Measurements from ENCODE around the gene DCAF4L1. TPM values are rescaled to one million over a fixed set of nuclear protein-coding genes. Genes with fewer than 3 reads are reported as not detected.

The DCAF4L1 gene
- total and polyA plus RNA-seq, 2 donors: 0.09 to 0.32 TPM

DNA sequence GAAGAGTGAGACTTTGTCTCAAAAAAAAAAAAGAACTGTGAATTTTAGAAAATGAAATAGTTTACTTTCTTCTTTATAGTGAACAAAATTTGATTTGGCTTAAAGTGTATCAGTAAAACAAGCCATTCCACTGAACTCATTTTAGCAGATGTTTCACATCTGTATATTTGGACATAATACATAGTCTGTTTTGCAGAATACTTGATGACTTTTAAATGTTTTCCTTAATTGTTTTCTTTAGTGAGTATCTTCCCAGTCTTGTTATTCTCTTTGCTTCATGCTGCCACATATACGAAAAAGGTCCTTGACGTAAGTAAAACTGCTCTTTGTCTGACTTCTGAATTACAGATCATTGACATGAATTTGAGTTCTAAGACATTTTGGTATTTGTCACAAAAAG, 38.0 kb upstream of the DCAF4L1 start:
- Histone ChIP-seq H3K27ac (ENCODE audit: low read depth in 1 of 2, low read length in 1 of 2) (no peak overlapping the region), H3K4me3 (ENCODE audit: low read length in 2 of 2) (no peak overlapping the region), H3K27me3 (ENCODE audit: control insufficient read depth in 2 of 2, insufficient read depth in 1 of 2, low read length in 1 of 2) (no peaks in the 10 kb centered on the region), H3K9me3 (ENCODE audit: control insufficient read depth in 2 of 2, insufficient read depth in 1 of 2, low read length in 1 of 2) (no peaks in the 10 kb centered on the region), H3K4me1 (ENCODE audit: control insufficient read depth in 2 of 2, insufficient read depth in 2 of 2, low read length in 2 of 2) (no peaks in the 10 kb centered on the region), H3K36me3 (ENCODE audit: control insufficient read depth in 2 of 2, insufficient read depth in 2 of 2, low read length in 1 of 2) (peaks cover 3 to 24% of the 10 kb centered on the region in 2 donors)
- no peak for DNase-seq (ENCODE audit: low read depth in 6 of 9, low spot score in 9 of 9)
- over 99% methylated on average over 2 of the region's 2 CpGs for WGBS

DNA sequence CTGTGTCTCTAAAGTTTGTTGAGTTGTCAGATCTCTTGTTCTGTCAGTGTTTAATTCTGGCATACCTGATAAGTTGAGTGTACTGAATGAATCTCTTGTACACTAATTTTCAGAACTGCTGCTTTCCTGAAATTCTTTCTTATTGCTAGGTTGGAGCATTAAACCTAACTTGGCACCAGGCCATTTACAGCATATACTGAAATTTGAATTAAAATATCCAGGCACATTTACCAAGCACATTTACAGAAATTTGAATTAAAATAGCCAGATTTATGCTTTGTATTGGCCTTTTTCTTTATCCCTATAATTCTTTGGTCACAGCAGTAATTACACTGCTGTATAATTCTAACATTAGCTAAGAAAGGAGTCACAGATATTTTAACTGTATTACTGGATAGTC, 37.5 kb upstream of the DCAF4L1 start:
- no peak overlapping the region for H3K4me3 ChIP-seq (ENCODE audit: low read length in 2 of 2)
- peaks cover 1 to 22% of the 10 kb centered on the region in 2 donors for H3K36me3 ChIP-seq (ENCODE audit: control insufficient read depth in 2 of 2, insufficient read depth in 2 of 2, low read length in 1 of 2)
- H3K9me3 ChIP-seq (ENCODE audit: control insufficient read depth in 2 of 2, insufficient read depth in 1 of 2, low read length in 1 of 2): no peaks in the 10 kb centered on the region
- H3K4me1 ChIP-seq (ENCODE audit: control insufficient read depth in 2 of 2, insufficient read depth in 2 of 2, low read length in 2 of 2): no peaks in the 10 kb centered on the region
- no peak overlapping the region for H3K27ac ChIP-seq (ENCODE audit: low read depth in 1 of 2, low read length in 1 of 2)
- DNase-seq (ENCODE audit: low read depth in 6 of 9, low spot score in 9 of 9): no peak
- H3K27me3 ChIP-seq (ENCODE audit: control insufficient read depth in 2 of 2, insufficient read depth in 1 of 2, low read length in 1 of 2): no peaks in the 10 kb centered on the region

DNA sequence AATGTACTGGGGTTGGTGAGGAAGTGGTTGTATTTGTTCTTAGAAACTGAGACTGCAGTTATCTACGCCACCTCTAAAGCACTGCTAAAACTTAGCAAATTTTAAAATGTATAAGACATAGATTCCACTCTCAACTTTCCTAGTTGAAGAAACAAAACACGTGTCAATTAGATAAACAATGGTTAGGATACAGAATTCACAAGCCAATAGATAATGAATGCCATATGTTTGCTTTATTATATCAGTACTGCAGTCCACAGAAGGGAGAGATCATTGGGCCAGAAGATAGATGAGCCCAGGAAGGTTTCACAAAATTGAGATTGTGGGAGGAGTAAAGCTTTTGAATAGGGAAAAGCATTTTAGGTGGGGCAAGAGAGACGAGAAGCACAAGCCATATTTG, 32.0 kb upstream of the DCAF4L1 start:
- Histone ChIP-seq H3K4me3 (ENCODE audit: low read length in 2 of 2) (no peak overlapping the region), H3K36me3 (ENCODE audit: control insufficient read depth in 2 of 2, insufficient read depth in 2 of 2, low read length in 1 of 2) (peaks cover 3 to 50% of the 10 kb centered on the region in 2 donors), H3K4me1 (ENCODE audit: control insufficient read depth in 2 of 2, insufficient read depth in 2 of 2, low read length in 2 of 2) (no peaks in the 10 kb centered on the region), H3K9me3 (ENCODE audit: control insufficient read depth in 2 of 2, insufficient read depth in 1 of 2, low read length in 1 of 2) (no peaks in the 10 kb centered on the region), H3K27ac (ENCODE audit: low read depth in 1 of 2, low read length in 1 of 2) (no peak overlapping the region), H3K27me3 (ENCODE audit: control insufficient read depth in 2 of 2, insufficient read depth in 1 of 2, low read length in 1 of 2) (no peaks in the 10 kb centered on the region)
- 97% methylated on average over 3 of the region's 3 CpGs for WGBS
- no peak for DNase-seq (ENCODE audit: low read depth in 6 of 9, low spot score in 9 of 9)

DNA sequence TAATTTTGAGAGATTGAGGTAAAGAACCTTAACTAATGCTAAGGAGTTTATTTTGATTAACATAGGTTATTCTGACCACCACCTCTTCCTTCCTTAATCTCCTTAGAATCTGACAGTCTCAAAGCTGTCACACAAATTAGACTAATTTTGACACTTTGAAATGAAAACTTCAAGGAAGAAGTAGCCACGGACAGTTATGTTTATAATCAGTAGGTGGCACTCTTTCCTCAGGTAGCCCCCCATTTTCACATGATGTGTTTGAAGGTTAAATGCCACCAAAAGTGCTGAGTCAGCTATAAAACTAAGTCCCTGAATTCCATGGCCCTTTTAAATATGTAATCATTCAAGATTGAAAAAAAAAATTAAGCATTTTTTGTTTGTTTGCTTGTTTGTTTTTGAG, 23.9 kb upstream of the DCAF4L1 start:
- DNase-seq (ENCODE audit: low read depth in 6 of 9, low spot score in 9 of 9): peak in 7 of 9 donors; percentile 19 to 63 (median 28)
- H3K36me3 ChIP-seq (ENCODE audit: control insufficient read depth in 2 of 2, insufficient read depth in 2 of 2, low read length in 1 of 2): peaks cover 0 to 23% of the 10 kb centered on the region in 2 donors
- H3K9me3 ChIP-seq (ENCODE audit: control insufficient read depth in 2 of 2, insufficient read depth in 1 of 2, low read length in 1 of 2): no peaks in the 10 kb centered on the region
- H3K27me3 ChIP-seq (ENCODE audit: control insufficient read depth in 2 of 2, insufficient read depth in 1 of 2, low read length in 1 of 2): no peaks in the 10 kb centered on the region
- 27% methylated on average over 1 of the region's 1 CpG for WGBS
- no peak overlapping the region for H3K4me3 ChIP-seq (ENCODE audit: low read length in 2 of 2)
- H3K27ac ChIP-seq (ENCODE audit: low read depth in 1 of 2, low read length in 1 of 2): no peak overlapping the region
- H3K4me1 ChIP-seq (ENCODE audit: control insufficient read depth in 2 of 2, insufficient read depth in 2 of 2, low read length in 2 of 2): no peaks in the 10 kb centered on the region

DNA sequence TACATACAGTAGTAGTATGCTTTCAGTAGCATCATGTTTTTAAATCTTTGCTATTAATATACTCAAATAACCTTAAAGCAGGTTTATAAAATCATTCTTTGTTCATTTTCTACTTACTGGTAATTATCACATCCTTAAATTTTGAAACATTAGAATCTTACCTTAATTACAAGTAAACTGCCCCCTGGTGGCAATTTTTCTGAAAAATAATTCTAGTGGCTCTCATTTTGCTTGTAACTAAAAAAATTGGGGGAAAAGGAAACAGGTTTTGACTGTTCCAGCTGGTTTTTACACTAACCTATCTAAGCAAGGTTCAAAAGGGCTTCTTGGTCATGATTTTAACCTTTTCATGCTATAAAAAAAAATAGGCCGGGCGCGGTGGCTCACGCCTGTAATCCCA, 18.5 kb upstream of the DCAF4L1 start:
- H3K9me3 ChIP-seq (ENCODE audit: control insufficient read depth in 2 of 2, insufficient read depth in 1 of 2, low read length in 1 of 2): no peaks in the 10 kb centered on the region
- 94% methylated on average over 4 of the region's 4 CpGs for WGBS
- H3K4me3 ChIP-seq (ENCODE audit: low read length in 2 of 2): no peak overlapping the region
- H3K27me3 ChIP-seq (ENCODE audit: control insufficient read depth in 2 of 2, insufficient read depth in 1 of 2, low read length in 1 of 2): no peaks in the 10 kb centered on the region
- peak in 3 of 9 donors; percentile 2 to 39 (median 7) for DNase-seq (ENCODE audit: low read depth in 6 of 9, low spot score in 9 of 9)
- peaks cover 0 to 2% of the 10 kb centered on the region in 2 donors for H3K36me3 ChIP-seq (ENCODE audit: control insufficient read depth in 2 of 2, insufficient read depth in 2 of 2, low read length in 1 of 2)
- no peaks in the 10 kb centered on the region for H3K4me1 ChIP-seq (ENCODE audit: control insufficient read depth in 2 of 2, insufficient read depth in 2 of 2, low read length in 2 of 2)
- H3K27ac ChIP-seq (ENCODE audit: low read depth in 1 of 2, low read length in 1 of 2): no peak overlapping the region

DNA sequence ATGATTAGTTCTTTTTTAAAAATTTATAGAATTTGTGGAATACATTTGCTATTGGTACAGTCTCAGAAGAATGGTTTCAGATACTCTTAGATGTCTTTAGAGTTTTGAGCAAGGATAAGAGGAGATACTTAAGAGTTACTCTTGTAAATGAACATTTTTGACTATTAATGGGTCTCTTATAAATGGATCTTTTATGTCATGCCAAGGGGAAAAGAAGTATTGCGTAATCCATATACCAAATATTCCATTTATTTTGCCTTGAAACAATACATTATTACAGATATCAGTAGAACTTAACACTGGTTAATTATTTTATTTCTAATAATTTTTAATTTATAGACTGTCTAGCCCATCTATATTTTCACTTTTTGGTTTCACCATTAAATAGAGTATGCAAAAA, 17.2 kb upstream of the DCAF4L1 start:
- 100% methylated on average over 1 of the region's 1 CpG for WGBS
- H3K27ac ChIP-seq (ENCODE audit: low read depth in 1 of 2, low read length in 1 of 2): no peak overlapping the region

DNA sequence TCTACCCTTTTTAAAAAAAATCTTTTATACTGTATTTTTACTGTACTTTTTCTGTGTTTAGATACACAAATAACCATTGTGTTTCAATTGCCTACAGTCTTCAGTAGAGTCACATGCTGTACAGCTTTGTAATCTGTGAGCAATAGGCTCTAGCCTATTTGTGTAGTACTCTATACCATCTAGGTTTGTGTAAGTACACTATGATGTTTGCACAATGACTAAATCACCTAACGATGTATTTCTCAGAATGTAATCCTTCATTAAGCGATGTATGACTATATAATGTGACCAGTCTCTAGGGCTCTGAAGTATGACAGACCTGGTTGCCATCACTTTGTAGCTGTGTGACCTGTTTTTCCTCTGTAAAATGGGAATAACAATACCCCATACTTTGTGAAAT, 14.2 kb upstream of the DCAF4L1 start:
- Histone ChIP-seq H3K4me3 (ENCODE audit: low read length in 2 of 2) (no peak overlapping the region), H3K4me1 (ENCODE audit: control insufficient read depth in 2 of 2, insufficient read depth in 2 of 2, low read length in 2 of 2) (no peaks in the 10 kb centered on the region)
- WGBS: 96% methylated on average over 2 of the region's 2 CpGs

More for the DNA sequence above, 17.2 kb upstream of the DCAF4L1 start:
- no peak for DNase-seq (ENCODE audit: low read depth in 6 of 9, low spot score in 9 of 9)
- peaks cover 0 to 7% of the 10 kb centered on the region in 2 donors for H3K9me3 ChIP-seq (ENCODE audit: control insufficient read depth in 2 of 2, insufficient read depth in 1 of 2, low read length in 1 of 2)
- H3K4me3 ChIP-seq (ENCODE audit: low read length in 2 of 2): no peak overlapping the region
- no peaks in the 10 kb centered on the region for H3K4me1 ChIP-seq (ENCODE audit: control insufficient read depth in 2 of 2, insufficient read depth in 2 of 2, low read length in 2 of 2)
- H3K36me3 ChIP-seq (ENCODE audit: control insufficient read depth in 2 of 2, insufficient read depth in 2 of 2, low read length in 1 of 2): no peaks in the 10 kb centered on the region
- no peaks in the 10 kb centered on the region for H3K27me3 ChIP-seq (ENCODE audit: control insufficient read depth in 2 of 2, insufficient read depth in 1 of 2, low read length in 1 of 2)

DNA sequence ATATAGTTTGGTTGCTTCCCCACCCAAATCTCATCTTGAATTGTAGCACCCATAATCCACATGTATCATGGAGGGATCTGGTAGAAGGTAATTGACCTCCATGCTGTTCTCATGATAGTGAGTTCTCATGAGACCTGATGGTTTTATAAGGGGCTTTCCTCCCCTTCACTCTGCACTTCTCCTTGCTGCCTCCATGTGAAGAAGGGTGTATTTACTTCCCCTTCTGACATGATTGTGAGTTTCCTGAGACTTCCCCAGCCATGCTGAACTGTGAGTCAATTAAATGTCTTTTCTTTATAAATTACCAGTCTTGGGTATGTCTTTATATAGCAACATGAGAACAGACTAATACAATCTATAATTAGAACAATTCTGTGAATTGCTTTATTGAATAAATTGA, 11.9 kb upstream of the DCAF4L1 start:
- no peak for DNase-seq (ENCODE audit: low read depth in 6 of 9, low spot score in 9 of 9)
- Histone ChIP-seq H3K27ac (ENCODE audit: low read depth in 1 of 2, low read length in 1 of 2) (no peak overlapping the region), H3K9me3 (ENCODE audit: control insufficient read depth in 2 of 2, insufficient read depth in 1 of 2, low read length in 1 of 2) (peaks cover 0 to 7% of the 10 kb centered on the region in 2 donors), H3K27me3 (ENCODE audit: control insufficient read depth in 2 of 2, insufficient read depth in 1 of 2, low read length in 1 of 2) (no peaks in the 10 kb centered on the region), H3K4me3 (ENCODE audit: low read length in 2 of 2) (no peak overlapping the region), H3K4me1 (ENCODE audit: control insufficient read depth in 2 of 2, insufficient read depth in 2 of 2, low read length in 2 of 2) (no peaks in the 10 kb centered on the region), H3K36me3 (ENCODE audit: control insufficient read depth in 2 of 2, insufficient read depth in 2 of 2, low read length in 1 of 2) (no peaks in the 10 kb centered on the region)

More for the DNA sequence above, 14.2 kb upstream of the DCAF4L1 start:
- no peaks in the 10 kb centered on the region for H3K36me3 ChIP-seq (ENCODE audit: control insufficient read depth in 2 of 2, insufficient read depth in 2 of 2, low read length in 1 of 2)
- H3K9me3 ChIP-seq (ENCODE audit: control insufficient read depth in 2 of 2, insufficient read depth in 1 of 2, low read length in 1 of 2): peaks cover 0 to 7% of the 10 kb centered on the region in 2 donors
- H3K27ac ChIP-seq (ENCODE audit: low read depth in 1 of 2, low read length in 1 of 2): no peak overlapping the region
- no peaks in the 10 kb centered on the region for H3K27me3 ChIP-seq (ENCODE audit: control insufficient read depth in 2 of 2, insufficient read depth in 1 of 2, low read length in 1 of 2)
- no peak for DNase-seq (ENCODE audit: low read depth in 6 of 9, low spot score in 9 of 9)

DNA sequence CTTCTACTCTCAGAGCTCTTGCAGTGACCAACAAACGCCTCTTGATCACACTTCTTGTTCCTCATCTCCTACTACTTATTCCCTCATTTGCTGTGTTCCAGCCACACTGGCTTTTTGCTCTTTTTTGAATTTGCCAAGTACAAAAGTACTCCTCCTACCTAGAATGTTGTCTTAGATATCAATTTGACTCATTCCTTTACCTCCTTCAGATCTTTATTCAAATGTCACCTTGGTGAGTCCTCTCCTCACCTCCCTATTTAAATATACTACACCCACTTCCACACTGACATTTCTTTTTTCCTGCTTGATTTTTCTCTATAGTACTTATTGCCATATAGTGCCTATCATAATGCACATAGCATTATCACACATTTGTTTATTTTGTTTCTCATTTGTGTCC, 6.2 kb upstream of the DCAF4L1 start:
- no peak overlapping the region for H3K4me3 ChIP-seq (ENCODE audit: low read length in 2 of 2)
- 92% methylated on average over 1 of the region's 1 CpG for WGBS
- no peaks in the 10 kb centered on the region for H3K36me3 ChIP-seq (ENCODE audit: control insufficient read depth in 2 of 2, insufficient read depth in 2 of 2, low read length in 1 of 2)
- H3K4me1 ChIP-seq (ENCODE audit: control insufficient read depth in 2 of 2, insufficient read depth in 2 of 2, low read length in 2 of 2): no peaks in the 10 kb centered on the region
- no peak overlapping the region for H3K27ac ChIP-seq (ENCODE audit: low read depth in 1 of 2, low read length in 1 of 2)
- no peak for DNase-seq (ENCODE audit: low read depth in 6 of 9, low spot score in 9 of 9)
- H3K9me3 ChIP-seq (ENCODE audit: control insufficient read depth in 2 of 2, insufficient read depth in 1 of 2, low read length in 1 of 2): no peaks in the 10 kb centered on the region
- no peaks in the 10 kb centered on the region for H3K27me3 ChIP-seq (ENCODE audit: control insufficient read depth in 2 of 2, insufficient read depth in 1 of 2, low read length in 1 of 2)
